HUES64 (cell line): ENCODE data around the gene SEPTIN12.
A peak's percentile ranks its signal among the peaks of the same experiment; 100 is the strongest.

ENCODE experiments used
- H3K27ac ChIP-seq: 2 replicates; pipeline ENCODE4 v1.7.0; 2013; ENCODE audit warnings: low read depth, low read length, inconsistent platforms
- H3K27me3 ChIP-seq: 2 replicates; pipeline ENCODE4 v1.6.1; 2013; ENCODE audit warnings: mild to moderate bottlenecking, low read length; ENCODE audit not compliant: insufficient read depth
- H3K36me3 ChIP-seq: 2 replicates; pipeline ENCODE4 v1.6.1; 2013; ENCODE audit warnings: mild to moderate bottlenecking, low read length; ENCODE audit not compliant: insufficient read depth
- H3K4me1 ChIP-seq: 2 replicates; pipeline ENCODE4 v1.6.1; 2013; ENCODE audit warnings: mild to moderate bottlenecking, low read length, moderate library complexity; ENCODE audit not compliant: insufficient read depth
- H3K4me3 ChIP-seq: 2 replicates; pipeline ENCODE4 v1.5.1; 2013; ENCODE audit warnings: mild to moderate bottlenecking, low read length, moderate library complexity
- H3K9ac ChIP-seq: 2 replicates; pipeline ENCODE4 v1.6.1; 2013; ENCODE audit warnings: mild to moderate bottlenecking, low read depth, low read length
- H3K9me3 ChIP-seq: 2 replicates; pipeline ENCODE4 v1.6.1; 2013; ENCODE audit warnings: low read depth, low read length; ENCODE audit not compliant: insufficient read depth
- WGBS: fragments of 150-250, 120-280 bp; methylation state at CpG from one replicate; pipeline ENCODE4 v1.1.7; 2013; ENCODE audit warnings: missing lambda C conversion rate; 5-methylcytosine and 5-hydroxymethylcytosine counted together

SEPTIN12 gene

DNA sequence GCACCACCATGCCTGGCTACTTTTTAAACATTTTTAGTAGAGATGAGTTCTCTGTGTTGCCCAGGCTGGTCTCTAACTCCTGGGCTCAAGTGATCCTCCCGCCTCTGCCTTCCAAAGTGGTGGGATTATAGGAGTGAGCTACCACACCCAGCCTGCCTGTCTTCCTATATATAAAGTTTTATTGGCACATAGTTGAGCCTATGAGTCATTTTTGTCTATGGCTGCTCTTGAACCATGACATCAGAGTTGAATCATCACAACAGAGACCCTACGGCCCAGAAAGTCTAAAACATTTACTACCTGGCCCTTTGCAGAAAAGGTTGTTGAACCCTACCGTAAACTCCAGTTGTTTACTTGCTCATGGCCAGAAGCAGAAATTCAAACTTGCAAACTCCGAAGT lies 7.9 kb downstream of the SEPTIN12 start:
- H3K4me1 ChIP-seq, result no peaks in the 10 kb centered on the region
- no peak overlapping the region for H3K4me3 ChIP-seq
- no peak overlapping the region for H3K9ac ChIP-seq
- H3K9me3 ChIP-seq, result no peaks in the 10 kb centered on the region; the same call in 1 of the 2 replicates
- no peaks in the 10 kb centered on the region for H3K36me3 ChIP-seq
- H3K27ac ChIP-seq, result no peak overlapping the region
- 87% methylated on average over 4 of the region's 4 CpGs for WGBS
- no peaks in the 10 kb centered on the region for H3K27me3 ChIP-seq

DNA sequence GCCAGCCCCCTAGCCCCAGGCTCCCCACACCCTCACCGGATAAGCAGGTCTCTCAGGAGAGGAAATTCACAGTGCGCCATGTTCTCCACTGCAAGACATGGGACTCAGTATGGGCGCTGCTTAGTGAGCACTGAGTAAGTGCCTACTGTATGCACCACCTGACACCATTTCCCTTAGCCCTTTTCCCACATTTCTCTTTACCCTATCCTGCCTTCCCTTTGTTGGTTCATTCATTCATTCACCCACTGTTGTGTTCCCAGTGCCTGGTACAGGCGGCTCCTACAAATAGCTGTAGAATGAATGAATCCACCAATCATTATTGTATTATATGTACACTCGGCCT lies 10.1 kb downstream of the SEPTIN12 start:
- H3K27ac ChIP-seq, result no peak overlapping the region
- H3K9ac ChIP-seq, result no peak overlapping the region
- no peak overlapping the region for H3K4me3 ChIP-seq
- H3K9me3 ChIP-seq, result no peaks in the 10 kb centered on the region; the same call in 1 of the 2 replicates
- no peaks in the 10 kb centered on the region for H3K27me3 ChIP-seq
- H3K4me1 ChIP-seq, result no peaks in the 10 kb centered on the region
- H3K36me3 ChIP-seq, result no peaks in the 10 kb centered on the region
- WGBS, result 94% methylated on average over 5 of the region's 5 CpGs

DNA sequence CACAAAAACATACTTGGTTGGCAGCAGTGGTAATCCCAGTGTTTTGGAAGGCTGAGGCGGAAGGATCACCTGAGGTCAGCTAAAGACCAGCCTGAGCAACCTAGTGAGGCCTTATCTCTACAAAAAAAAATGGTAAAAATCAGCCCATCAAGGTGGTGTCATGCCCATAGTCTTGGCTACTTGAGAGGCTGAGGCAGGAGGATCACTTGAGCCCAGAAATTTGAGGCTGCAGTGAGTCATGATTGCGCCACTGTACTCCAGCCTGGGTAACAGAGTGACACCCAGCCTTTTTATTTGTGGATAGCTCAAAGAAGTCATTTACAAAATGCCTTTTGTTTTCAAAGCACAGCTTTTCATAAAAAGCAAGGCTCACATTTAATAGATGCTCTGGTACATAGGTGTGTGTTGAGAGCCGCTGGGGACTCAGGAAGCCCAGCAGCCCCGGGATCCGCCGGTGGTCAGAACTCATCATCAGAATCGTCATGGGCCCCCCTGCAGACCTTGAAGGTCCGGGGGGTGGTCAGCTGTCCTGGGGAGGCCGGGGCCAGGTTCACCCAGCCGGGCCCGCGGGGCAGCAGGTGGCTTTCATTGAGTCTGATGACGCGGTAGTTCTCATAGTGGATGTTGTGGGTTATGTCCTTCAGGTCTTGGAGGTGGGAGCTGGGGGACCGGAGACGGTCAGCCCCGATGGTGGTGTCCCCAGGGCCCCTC lies 10.7 kb downstream of the SEPTIN12 start:
- Histone ChIP-seq H3K27ac (no peak overlapping the region), H3K9ac (no peak overlapping the region), H3K9me3 (no peaks in the 10 kb centered on the region; the same call in 1 of the 2 replicates), H3K4me3 (no peak overlapping the region), H3K27me3 (no peaks in the 10 kb centered on the region), H3K4me1 (no peaks in the 10 kb centered on the region), H3K36me3 (no peaks in the 10 kb centered on the region)
- 89% methylated on average over 17 of the region's 17 CpGs for WGBS

DNA sequence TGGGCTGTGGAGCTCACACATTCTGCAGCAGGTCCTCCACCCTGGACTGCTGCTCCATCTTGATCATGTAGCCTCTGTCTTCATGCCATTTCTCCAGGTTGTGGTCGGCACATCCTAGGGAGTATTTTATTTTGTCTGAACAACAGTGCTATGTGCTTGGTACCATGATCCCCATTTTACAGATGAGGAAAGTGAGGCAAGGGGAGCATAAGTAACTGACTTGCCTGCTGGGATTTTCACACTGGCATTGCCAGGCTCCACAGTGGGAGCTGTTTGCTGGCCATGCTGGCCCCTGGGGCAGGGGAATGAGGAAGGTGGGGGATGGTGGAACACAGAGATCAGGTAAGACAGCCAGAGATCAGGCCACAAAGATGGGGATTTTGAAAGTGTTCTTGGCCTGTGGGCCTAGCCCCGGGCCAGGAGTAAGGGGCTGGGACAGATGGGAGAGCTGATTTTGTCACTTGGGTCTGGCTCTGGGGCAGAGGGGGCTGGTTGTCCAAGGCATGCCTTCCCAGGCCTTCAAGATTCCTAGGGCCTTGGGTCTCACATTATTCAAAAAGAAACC lies 11.9 kb downstream of the SEPTIN12 start:
- Histone ChIP-seq H3K4me3 (no peak overlapping the region), H3K4me1 (no peaks in the 10 kb centered on the region), H3K27me3 (no peaks in the 10 kb centered on the region), H3K36me3 (no peaks in the 10 kb centered on the region), H3K27ac (no peak overlapping the region), H3K9me3 (no peaks in the 10 kb centered on the region; the same call in 1 of the 2 replicates), H3K9ac (no peak overlapping the region)
- WGBS, result 98% methylated on average over 2 of the region's 2 CpGs

DNA sequence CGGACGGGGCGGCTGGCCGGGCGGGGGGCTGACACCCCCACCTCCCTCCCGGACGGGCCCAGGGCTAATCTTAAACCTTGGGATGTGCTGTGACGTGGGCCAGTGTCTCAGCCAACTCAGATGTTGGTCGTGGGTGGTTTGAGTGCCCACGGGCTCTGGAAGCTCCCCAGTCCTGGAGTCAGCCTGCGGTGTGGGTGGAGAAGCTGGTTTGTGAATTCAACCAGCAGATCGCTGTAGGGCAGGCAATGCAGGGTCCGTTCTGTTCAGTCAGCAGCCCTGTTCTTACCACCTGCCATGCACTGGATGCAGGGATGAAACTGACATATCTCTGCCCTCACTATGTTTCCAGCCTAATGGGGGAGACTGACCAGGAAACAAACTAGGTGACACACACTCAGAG lies 13.1 kb downstream of the SEPTIN12 start:
- no peaks in the 10 kb centered on the region; the same call in 1 of the 2 replicates for H3K9me3 ChIP-seq
- H3K36me3 ChIP-seq, result no peaks in the 10 kb centered on the region
- H3K4me3 ChIP-seq, result no peak overlapping the region
- WGBS, result 93% methylated on average over 13 of the region's 13 CpGs
- no peak overlapping the region for H3K9ac ChIP-seq
- no peak overlapping the region for H3K27ac ChIP-seq
- H3K4me1 ChIP-seq, result no peaks in the 10 kb centered on the region
- H3K27me3 ChIP-seq, result no peaks in the 10 kb centered on the region

DNA sequence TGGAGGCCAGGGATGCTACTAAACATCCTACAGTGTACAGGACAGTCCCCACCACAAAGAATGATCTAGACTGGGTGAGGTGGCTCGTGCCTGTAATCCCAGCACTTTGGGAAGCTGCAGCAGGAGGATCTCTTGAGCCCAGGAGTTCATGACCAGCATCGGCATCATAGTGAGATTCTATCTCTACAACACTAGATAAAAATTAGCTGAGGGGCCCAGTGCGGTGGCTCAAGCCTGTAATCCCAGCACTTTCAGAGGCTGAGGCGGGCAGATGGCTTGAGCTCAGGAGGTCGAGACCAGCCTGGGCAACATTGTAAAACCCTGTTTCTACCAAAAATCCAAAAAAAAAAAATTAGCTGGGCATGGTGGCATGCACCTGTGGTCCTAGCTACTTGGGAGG lies 15.8 kb downstream of the SEPTIN12 start:
- Histone ChIP-seq H3K9ac (no peak overlapping the region), H3K4me1 (no peaks in the 10 kb centered on the region), H3K27ac (no peak overlapping the region), H3K4me3 (no peak overlapping the region), H3K9me3 (no peaks in the 10 kb centered on the region; the same call in 1 of the 2 replicates), H3K36me3 (no peaks in the 10 kb centered on the region), H3K27me3 (no peaks in the 10 kb centered on the region)
- WGBS, result 90% methylated on average over 5 of the region's 5 CpGs

DNA sequence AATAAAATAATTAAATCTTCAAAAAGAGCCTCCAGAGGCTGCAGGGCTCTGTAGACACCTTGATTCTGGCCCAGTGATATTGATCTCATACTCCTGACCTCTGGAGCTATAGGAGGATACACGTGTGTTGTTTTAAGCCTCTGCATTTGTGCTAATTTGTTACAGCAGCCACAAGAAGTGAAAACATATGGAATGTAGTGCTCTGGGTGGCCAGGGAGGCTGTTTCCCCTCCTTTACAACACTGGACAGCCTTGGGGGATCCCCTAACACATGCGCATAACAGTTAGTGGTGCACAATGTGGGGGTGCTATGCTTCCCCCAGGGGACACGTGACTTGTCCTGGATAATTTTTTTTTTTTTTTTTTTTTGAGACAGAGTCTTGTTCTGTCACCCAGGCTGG lies 16.5 kb downstream of the SEPTIN12 start:
- Histone ChIP-seq H3K27ac (no peak overlapping the region), H3K4me3 (no peak overlapping the region), H3K36me3 (no peaks in the 10 kb centered on the region), H3K9ac (no peak overlapping the region), H3K4me1 (no peaks in the 10 kb centered on the region), H3K9me3 (no peaks in the 10 kb centered on the region; the same call in 1 of the 2 replicates), H3K27me3 (no peaks in the 10 kb centered on the region)
- 83% methylated on average over 3 of the region's 3 CpGs for WGBS

DNA sequence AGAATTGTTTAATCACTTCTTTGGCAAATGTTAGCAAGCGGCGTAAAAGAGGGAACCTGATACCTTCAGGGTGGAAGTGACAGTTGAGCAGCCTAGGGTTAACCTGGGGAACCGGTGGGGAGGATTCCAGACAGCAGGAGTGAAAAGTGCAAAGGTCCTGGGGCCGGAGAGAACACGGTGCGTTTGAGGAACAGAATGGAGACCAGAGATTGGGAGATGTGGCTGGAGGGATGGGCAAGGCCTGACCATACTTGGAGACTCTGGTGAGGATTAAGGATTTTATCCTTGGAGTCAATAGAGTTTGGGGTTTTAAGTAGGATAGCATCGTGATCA lies 18.9 kb downstream of the SEPTIN12 start:
- Histone ChIP-seq H3K9me3 (no peaks in the 10 kb centered on the region), H3K36me3 (peaks cover 11% of the 10 kb centered on the region), H3K4me1 (no peaks in the 10 kb centered on the region), H3K4me3 (peak overlapping the region; percentile 64), H3K9ac (peak overlapping the region; percentile 62; the same call in 1 of the 2 replicates), H3K27me3 (no peaks in the 10 kb centered on the region), H3K27ac (no peak overlapping the region)
- 88% methylated on average over 7 of the region's 7 CpGs for WGBS

DNA sequence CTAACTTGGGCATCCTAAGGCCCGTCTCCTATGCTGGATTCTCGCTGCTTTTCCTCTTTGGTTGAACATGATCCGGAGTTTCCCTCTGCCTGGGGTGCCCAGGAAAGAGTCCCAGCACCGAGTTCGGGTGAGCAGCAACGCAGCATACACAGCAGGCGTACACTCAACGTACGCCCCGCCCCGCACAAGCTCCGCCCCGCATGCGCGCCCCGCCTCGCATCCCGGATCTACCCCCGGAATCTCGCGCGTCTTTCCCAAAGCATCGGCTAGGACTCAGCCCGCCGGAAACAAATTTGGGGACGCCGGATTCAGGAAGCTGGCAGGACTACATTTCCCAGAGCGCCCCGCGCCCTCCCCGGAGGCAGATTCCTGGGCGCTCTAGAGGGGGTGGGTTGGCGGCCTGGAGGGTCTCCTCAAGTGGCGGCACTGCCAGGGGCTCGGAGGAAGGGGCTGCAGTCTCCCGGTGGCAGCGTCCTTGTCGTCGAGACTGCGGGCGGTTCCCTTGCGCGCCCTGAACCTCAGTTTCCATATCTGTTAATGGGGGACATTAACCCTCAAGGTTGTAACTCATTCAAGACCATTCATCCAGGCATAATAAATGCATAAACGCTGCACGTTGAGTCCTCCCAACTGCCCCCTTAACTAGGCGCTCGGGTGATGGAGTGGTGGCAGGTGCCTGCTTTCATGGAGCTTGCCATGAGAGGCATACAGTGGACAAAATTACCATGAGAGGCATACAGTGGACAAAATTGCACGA lies 19.4 kb downstream of the SEPTIN12 start:
- H3K9ac ChIP-seq, result peak overlapping the region; percentile 64

DNA sequence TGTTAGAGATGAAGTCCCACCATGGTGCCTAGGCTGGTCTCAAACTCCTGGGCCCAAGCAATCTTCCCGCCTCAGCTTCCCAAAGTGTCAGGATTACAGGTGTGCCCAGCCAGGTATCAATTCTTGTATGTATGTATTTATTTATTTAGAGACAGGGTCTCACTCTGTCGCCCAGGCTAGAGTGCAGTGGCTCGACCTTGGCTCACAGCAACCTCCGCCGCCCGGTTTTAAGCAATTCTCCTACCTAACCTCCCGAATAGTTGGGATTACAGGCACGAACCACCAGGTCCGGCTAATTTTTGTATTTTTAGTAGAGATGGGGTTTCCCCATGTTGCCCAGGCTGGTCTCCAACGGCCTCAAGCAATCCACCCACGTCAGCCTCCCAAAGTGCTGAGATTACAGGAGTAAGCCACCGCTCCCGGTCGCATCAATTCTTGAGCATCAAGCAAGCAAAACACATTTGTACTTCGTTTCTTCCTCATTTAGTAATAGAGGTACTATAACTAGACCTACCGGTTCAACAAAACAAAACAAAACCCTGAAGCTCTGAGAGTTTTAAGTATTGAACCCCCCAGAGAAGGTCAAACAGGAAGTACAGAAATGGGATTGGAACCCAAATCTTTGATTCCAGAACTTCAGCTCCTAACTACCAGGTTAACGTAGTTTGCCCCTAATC lies 20.1 kb downstream of the SEPTIN12 start:
- Histone ChIP-seq H3K36me3 (peaks cover 23% of the 10 kb centered on the region), H3K9ac (peak overlapping the region; percentile 64), H3K9me3 (no peaks in the 10 kb centered on the region), H3K4me1 (no peaks in the 10 kb centered on the region), H3K4me3 (peak overlapping the region; percentile 64), H3K27me3 (no peaks in the 10 kb centered on the region), H3K27ac (peak overlapping the region; percentile 37)
- WGBS, result 83% methylated on average over 17 of the region's 17 CpGs

More for the DNA sequence above, 19.4 kb downstream of the SEPTIN12 start:
- peaks cover 17% of the 10 kb centered on the region for H3K36me3 ChIP-seq
- WGBS, result 6% methylated on average over 48 of the region's 48 CpGs
- H3K4me3 ChIP-seq, result peak overlapping the region; percentile 64
- H3K4me1 ChIP-seq, result no peaks in the 10 kb centered on the region
- no peaks in the 10 kb centered on the region for H3K27me3 ChIP-seq
- H3K9me3 ChIP-seq, result no peaks in the 10 kb centered on the region
- peak overlapping the region; percentile 37 for H3K27ac ChIP-seq
